HG02798 (cell line): ENCODE results near the gene RNF213.

Experiments
- ATAC-seq: cut with Tn5 transposase; IDR thresholded peaks from one replicate; pipeline ENCODE4 v1.9.1; 2021; ENCODE audit warnings: mild to moderate bottlenecking; ENCODE audit not compliant: unreplicated experiment, poor library complexity

The RNF213 gene

DNA sequence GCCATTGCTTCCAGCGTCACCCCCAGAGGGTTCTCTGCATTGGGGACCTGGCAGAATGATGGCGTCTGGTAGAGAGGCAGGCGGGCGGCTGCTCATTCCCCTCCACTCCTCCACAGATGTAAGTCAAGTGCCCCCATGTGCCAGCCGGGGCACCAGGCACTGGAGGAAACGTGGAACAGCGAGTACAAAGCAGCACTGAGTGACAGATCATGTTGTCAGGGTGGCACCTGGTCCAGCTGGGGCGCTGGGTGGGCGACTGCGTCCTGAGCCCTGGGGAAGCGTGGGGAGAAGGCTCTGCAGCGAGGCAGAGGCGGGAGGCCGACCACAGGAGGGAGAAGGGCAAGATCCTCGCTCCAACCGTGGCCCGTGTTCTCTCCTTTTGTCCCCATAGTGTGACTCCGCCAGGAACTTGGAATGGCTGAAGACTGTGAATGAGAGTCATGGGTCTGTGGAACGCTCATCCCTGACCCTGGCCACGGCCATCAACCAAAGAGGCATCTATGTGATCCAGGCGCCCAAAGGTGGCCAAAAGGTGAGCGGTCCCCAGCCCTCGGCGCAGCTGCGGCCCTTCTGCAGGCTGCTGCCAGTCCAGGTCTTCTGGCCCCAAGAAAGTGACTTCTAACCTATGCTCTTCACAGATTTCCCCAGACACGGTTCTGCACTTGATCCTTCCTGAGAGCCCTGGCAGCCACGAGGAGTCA is 76.7 kb downstream of the RNF213 start:
- ATAC-seq, result no peak

DNA sequence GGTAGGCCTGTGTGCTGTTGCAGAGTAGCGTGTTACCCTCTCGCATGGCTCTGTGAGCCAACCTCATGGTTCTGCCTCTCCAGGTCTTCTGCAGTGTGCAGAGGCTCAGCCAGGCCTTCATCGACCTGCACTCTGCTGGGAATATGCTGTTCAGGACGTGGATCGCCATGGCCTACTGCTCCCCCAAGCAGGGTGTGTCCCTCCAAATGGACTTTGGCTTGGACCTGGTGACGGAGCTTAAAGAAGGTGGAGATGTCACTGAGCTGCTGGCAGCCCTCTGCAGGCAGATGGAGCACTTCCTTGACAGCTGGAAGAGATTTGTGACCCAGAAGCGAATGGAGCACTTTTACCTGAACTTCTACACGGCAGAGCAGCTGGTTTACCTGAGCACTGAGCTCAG is 78.5 kb downstream of the RNF213 start:
- no peak for ATAC-seq

DNA sequence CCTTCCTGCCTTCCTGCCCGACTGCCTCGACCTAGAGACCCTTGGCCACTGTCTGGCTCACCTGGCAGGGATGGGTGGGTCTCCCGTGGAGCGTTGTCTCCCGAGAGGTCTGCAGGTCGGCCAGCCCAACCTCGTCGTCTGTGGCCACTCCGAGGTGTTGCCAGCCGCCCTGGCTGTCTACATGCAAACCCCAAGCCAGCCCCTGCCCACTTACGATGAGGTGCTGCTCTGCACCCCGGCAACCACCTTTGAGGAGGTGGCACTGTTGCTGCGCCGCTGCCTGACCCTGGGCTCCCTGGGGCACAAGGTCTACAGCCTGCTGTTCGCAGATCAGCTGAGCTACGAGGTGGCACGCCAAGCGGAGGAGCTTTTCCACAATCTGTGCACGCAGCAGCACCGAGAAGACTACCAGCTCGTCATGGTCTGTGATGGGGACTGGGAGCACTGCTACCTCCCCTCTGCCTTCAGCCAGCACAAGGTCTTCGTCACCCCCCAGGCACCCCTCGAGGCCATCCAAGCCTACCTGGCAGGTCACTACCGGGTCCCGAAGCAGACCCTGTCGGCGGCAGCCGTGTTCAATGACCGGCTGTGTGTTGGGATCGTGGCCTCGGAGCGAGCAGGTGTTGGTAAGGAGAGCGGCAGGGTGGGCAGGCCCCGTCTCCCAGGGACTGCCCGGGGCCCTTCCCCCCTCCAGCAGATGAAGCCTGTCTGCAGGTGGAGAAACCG is 79.2 kb downstream of the RNF213 start:
- no peak for ATAC-seq

DNA sequence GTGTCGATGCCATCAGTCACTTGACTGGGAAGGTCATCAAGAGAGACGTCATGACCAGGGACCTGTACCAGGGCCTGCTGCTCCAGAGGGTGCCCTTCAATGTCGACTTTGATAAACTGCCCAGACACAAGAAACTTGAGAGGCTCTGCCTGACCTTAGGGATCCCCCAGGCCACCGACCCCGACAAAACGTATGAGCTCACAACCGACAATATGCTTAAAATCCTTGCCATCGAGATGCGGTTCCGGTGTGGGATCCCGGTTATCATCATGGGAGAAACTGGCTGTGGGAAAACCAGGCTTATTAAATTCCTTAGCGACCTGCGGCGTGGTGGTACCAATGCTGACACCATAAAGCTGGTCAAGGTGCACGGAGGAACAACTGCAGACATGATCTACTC is 84.7 kb downstream of the RNF213 start:
- ATAC-seq, result no peak

DNA sequence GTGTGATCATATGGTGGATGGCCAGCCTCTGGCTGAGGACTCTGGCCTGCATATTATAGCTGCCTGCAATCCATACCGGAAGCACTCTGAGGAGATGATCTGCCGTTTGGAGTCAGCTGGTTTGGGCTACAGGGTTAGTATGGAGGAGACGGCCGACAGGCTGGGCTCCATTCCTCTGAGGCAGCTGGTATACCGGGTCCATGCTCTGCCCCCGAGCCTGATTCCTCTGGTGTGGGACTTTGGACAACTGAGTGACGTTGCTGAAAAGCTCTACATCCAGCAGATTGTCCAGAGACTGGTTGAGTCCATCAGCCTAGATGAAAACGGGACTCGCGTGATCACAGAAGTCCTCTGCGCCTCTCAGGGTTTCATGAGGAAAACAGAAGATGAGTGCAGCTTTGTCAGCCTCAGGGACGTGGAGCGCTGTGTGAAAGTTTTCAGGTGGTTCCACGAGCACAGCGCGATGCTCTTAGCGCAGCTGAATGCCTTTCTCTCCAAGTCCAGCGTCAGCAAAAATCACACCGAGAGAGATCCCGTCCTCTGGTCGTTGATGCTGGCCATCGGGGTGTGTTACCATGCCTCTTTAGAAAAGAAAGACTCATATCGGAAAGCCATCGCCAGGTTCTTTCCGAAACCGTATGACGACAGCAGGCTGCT is 85.3 kb downstream of the RNF213 start:
- no peak for ATAC-seq

DNA sequence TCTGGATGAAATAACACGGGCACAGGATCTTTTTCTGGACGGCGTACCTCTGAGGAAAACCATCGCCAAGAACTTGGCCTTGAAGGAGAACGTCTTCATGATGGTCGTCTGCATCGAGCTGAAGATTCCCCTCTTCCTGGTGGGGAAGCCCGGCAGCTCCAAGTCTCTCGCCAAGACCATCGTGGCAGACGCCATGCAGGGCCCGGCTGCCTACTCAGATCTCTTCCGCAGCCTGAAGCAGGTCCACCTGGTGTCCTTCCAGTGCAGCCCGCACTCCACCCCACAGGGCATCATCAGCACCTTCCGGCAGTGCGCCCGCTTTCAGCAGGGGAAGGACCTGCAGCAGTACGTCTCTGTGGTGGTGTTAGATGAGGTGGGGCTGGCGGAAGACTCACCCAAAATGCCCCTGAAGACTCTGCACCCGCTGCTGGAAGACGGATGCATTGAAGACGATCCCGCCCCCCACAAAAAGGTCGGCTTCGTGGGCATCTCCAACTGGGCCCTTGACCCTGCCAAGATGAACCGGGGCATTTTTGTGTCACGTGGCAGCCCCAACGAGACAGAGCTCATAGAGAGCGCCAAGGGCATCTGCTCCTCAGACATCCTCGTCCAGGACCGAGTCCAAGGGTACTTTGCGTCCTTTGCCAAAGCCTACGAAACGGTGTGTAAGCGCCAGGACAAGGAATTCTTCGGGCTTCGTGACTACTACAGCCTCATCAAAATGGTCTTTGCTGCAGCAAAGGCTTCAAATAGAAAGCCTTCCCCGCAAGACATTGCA is 86.0 kb downstream of the RNF213 start:
- no peak for ATAC-seq

DNA sequence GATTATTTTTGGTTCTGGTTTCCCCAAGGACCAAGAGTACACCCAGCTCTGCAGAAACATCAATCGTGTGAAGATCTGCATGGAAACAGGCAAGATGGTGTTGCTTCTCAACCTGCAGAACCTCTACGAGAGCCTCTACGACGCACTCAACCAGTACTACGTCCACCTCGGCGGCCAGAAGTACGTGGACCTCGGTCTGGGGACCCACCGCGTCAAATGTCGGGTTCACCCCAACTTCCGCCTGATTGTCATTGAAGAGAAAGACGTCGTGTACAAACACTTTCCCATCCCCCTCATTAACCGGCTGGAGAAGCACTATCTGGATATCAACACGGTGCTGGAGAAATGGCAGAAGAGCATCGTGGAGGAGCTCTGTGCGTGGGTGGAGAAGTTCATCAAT is 86.9 kb downstream of the RNF213 start:
- no peak for ATAC-seq

GRCh38 chr17:80347948-80348351 is 87.3 kb downstream of the RNF213 start:
- no peak for ATAC-seq

- ATAC-seq, result no peak
Measured at GRCh38 chr17:80348551-80349150, 88.0 kb downstream of the RNF213 start.

DNA sequence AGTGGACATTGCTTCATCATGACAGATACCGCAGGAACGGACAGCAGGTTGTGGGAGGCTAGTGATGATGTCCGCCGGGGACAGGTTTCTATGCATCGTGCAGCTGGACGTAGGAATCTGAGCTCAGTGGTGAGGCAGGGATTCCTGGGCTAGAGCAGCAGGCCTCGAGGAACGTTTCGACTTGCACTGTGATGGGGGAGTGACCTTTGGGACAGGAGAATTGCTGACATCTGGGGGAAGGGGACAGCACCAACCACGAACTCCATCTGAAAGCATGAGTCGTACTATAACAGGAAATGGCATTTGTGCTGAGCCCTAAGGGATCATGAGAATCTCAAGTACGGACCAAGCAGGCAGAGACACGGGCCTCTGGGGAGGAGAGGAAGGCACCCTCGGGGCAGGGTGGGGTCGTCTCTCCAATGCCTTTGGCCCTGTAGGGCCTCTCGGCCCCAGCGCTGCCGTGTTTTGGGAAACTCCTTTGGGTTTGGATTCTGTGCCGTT is 88.5 kb downstream of the RNF213 start:
- ATAC-seq, result no peak

DNA sequence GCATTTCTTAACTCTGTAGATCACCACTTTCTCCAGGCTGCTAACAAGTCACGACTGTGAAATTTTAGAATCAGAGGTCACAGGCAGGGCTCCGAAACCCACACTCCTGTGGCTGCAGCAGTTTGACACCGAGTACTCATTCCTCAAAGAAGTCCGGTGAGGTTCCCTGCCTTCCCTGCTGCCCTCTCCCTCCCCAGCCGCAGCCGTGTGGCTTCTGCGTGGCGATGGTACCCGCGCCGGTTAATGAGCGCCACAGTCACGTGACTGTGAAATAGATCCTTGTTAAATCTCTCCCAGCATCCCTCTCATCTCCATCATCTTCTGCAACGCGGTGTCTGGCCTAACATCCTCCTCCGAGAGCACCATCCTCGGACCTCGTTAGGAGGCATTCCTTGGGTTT is 89.1 kb downstream of the RNF213 start:
- no peak for ATAC-seq

- no peak for ATAC-seq
Measured at GRCh38 chr17:80352216-80352895, 91.7 kb downstream of the RNF213 start.

DNA sequence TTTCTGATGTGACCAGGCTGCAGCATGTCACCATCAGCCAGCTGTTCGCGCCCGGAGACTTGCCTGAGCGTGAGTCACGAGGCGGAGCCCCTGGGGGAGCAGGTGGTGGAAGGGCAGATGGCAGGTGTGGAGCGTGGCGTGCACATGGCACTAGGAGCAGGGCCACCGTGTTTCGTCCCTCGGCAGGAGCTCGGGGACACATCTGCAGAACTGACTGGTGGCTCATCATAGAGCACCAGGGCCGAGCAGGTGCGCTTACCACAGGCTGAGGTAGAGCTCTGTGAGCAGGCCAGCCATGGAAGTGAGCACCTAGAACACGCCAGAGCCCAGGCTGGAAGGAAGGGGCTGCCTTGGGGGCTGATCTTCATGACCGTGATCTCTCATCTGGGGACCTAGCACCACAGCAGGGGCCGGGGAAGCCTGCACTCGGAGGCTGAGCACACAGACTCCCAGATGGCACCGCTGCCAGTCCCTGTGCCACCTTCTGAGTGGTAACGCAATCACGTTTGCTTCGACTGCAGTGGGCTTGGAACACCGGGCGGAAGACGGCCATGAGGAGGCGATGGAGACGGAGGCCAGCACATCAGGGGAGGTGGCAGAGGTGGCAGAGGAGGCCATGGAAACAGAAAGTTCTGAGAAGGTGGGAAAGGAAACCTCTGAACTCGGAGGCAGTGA is 92.5 kb downstream of the RNF213 start:
- no peak for ATAC-seq

- ATAC-seq, result no peak
Measured at GRCh38 chr17:80353718-80354275, 93.1 kb downstream of the RNF213 start.

DNA sequence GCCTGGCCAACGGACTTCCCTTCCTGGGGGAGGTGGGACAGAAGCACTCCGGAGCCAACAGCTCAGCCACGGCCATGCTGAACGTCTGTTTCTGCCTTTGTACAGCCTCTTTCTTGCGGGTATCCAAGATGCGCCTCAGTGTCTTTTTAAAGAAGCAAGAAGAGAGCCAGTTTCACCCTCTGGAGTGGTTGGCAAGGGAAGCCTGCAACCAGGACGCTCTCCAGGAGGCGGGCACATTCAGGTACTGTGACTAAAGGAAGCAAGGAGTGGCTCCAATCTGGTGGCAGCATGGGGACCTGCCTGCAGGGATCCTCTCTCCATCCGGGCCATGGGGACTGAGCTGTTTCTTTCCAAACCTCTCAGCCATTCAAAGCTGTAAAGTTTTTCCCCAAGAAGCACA is 93.7 kb downstream of the RNF213 start:
- ATAC-seq, result no peak

DNA sequence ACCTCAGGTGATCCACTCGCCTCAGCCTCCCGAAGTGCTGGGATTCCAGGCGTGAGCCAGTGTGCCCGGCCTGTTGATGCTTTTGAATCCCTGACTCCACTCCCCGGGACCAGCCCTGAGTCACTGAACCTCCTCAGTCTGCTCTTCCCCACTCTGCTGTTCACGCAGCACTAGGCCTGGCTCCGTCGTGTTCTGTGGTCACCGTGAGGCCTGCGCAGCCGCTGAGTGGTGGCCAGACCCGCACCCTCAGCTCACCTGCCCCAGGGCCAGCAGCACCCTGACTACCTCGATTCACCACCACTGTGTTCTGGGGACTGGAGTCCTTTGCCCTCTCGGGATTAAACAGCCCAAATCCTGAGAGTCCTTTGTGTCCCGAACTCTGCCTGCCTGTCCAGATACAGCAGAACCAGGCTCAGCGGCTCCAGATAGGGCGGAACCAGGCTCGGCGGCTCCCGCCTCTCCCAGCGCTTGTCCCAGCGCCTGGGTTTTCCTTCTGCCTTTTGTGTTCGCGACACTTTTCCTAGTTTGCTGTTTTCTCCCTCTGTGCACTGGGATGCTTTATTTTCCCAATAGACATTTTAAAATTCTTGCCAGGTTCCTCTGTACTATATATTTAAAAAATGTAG is 95.7 kb downstream of the RNF213 start:
- no peak for ATAC-seq

DNA sequence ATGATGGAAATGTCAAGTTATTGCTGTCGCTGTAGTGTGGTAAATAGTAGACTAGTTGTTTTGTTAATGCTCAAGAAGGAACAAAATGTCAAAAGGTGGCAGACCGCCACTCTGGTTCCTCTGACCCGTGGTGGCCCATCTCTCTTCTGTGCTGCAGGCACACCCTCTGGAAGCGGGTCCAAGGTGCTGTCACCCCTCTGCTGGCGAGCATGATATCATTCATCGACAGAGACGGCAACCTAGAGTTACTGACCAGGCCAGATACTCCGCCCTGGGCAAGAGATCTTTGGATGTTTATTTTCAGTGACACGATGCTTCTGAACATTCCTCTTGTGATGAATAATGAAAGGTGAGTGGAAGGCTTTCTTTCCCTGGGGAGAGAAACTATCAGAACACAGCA is 97.5 kb downstream of the RNF213 start:
- ATAC-seq, result no peak

DNA sequence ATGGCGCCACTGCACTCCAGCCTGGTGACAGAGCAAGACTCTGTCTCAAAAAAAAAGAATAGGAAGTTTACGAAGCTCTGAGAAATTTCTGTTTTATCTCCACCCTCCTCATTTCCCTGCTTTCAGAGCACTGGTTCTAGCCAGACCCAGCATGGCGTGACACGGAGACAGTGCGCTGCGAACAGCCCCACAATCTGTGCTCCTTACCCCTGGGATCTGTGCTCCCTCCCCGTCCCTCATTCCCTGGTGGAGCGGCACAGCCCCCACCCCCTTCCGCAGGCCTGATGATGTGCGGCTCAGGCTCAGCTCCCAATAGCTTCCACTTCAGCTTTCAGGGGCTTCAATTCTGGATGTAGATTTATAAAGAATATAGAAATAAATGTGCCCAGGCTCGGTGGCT is 98.2 kb downstream of the RNF213 start:
- ATAC-seq, result no peak
